HG02759 (cell line): ENCODE data around the gene TTYH2.
A peak's percentile ranks its signal among the peaks of the same experiment; 100 is the strongest.

ENCODE experiments used
- ATAC-seq: cut with Tn5 transposase; IDR thresholded peaks from one replicate; pipeline ENCODE4 v1.9.1; 2021; ENCODE audit warnings: mild to moderate bottlenecking, moderate library complexity; ENCODE audit not compliant: unreplicated experiment

Gene TTYH2

DNA sequence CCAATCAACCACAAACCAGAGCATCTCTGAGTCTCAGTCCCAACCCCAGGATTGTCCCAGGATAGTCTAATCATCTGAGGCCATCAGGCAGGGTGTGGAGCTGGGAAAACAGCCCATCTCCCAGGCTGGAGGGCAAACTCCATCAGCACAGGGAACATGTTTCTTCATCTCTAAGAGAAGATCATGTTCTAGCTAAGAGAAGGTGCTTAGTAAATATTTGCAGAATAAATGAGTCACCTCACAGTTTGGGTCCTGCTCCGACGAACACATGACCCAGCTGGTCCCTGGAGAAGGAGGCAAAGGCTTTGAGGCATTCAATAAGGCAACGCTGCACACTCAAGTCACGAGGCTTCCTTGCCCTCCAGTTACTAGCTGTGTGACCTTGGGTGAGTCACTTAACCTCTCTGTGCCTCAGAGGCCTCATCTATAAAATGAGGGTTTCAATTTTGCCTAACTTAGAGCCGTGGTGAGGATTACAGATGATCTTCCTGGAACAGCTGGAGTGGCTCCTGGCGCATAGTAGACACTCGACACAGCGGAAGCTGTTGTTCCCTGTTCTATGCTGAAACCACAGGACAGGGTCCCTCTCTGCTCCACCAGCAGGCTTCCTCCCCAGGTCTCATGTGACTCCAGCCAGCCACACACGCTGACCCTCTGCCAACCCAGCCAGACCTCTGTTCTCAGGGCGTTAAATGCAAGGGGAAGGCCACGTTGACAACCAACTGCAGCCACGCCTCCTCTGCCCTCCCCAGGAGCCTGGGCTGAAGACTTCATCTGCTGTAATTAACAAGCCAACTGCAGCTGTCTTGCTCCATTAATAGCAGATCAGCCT lies 20.2 kb upstream of the TTYH2 start:
- ATAC-seq: peak; percentile 54

DNA sequence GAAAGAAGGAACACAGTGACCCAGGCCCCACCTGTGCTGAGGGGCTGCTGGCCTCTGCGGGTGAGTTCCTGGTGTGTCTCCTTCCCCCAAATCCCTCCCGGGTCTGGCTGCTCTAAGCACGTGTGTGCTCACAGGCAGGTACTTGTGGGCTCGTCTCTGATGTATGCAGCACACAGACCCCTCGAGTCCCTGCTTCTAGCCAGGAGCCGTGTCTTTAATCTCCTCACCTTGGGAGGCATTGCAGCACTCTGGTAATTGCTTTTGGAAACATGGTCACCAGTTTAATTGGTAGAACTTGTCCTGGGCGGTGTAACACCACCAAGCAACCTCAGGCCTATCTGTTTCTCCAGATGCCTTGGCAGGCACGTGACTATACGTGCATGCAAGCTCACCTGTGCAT lies 18.7 kb upstream of the TTYH2 start:
- ATAC-seq: no peak

DNA sequence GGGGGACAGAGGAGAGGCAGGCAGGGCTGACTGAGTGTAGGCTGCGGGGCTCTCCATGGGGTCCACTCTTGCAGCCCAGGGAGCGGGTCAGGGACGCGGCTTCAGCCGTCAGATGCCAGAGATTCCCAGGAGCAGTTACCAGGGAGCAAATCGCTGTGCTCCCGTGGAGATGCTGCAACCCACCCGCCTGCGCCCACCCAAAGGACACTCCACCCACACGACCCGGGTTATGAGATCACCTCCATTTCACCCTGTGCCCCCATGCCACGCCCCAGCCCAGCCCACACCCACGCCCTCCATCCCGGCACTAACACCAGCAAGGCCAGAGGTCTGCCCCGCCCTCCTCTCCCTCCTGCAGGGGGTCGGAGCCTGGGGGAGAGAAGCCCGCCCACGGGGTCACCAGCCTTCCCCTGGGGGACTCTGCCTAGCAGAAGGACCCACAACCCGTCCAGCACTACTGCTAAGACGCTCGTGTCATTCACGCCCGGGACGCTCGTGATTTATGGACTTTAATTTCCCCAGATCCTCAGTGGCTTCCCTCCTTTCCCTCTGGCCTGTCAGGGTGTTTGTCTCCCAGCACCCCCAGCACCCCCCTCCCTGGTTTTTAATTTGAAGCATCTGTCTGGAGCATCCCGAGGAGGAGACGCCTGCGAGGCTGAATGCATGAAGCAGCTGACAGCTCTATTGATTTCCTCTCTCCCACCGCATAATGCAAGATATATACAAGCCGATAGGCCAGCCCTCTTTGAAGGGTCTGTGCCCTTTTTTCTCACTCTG lies 16.6 kb upstream of the TTYH2 start:
- no peak for ATAC-seq

DNA sequence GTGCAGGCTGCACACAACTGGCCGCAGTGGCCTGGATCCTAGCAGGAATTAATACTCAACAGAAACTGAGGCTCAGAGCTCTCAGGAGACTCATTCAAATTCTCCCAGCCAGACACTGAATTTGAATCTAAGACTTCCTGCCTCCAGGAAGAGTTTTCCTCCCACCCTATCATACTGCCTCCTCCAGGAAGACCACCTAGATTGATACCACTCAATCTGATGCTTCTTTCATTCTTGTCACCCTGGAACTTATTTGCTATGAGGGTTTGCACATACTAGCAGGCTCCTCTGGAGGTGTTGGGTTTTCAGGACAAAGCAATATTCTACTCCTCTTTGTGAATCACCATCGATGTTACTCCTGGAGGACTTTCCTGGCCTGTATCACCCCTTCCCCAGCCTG lies 15.6 kb upstream of the TTYH2 start:
- ATAC-seq: no peak

DNA sequence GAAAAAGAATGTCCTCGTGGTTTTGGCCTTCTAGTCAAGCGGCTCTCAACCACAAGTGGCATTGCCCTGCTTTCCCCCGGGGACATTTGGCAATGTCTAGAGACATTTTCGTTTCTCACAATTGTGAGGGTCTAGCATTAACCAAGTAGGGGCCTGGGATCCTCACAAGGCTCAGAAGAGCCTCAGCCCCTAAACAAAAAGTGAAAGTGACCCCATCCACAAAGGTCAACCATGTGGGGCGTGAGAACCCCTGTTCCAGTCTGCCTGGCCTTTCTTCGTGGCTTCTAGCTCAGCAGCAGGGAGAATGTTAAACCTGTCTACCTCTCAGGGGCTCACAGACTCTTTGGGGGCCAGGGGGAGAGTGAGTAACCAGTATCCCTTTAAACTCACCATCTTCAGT lies 14.7 kb upstream of the TTYH2 start:
- ATAC-seq: no peak

DNA sequence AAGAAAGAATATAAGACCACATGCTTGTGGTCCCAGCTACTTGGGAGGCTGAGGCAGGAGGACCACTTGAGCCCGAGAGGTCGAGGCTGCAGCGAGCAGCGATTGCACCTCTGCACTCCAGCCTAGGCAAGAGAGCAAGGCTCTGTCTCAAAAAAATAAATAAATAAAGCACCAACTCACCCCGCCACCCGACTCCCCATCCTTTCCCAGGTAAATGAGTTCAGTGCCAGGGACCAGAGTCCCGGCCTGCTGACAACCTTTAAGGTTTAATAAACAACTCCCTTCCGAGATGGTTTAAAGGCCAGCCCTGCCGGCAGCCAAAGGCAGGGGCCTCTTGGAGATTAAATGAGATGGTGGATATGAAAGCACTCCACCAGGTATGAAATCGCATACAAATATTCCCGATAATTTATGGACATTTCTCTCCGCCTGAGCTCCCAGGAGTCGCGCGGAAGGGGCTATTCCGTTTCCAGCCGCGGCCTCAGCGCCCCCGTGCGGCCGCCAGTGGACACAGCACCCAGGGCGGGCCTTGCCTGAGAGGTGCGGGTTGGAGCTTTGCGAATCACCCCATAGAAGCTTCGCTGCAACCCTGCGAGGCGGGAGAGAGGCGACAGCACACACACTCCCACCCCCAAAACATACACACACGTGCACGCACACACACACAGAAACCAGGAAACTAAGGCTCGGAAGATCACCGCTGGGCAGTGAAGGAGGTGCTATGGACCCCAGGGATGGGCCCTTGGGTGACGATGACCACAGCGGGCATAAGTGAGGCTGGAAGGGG lies 13.9 kb upstream of the TTYH2 start:
- ATAC-seq: peak; percentile 39

DNA sequence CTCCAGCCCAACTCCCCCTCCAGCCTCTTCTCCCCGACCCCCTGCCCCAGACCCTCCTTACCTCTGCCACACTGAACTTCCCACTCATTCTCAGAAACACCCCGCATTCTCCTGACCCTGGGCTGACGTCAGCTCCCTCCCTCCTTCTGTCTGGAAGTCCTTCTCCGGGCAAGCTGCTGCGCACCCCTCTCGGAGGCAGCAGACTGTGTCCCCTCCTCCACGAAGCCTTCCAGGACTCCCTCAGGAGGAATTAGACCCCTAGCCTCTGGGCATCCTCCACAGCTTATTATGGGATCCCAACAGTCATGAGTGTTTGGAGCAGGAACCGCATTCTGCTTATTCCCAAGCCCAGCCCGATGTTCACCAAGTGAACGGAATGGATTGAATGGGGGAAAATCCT lies 13.3 kb upstream of the TTYH2 start:
- no peak for ATAC-seq

DNA sequence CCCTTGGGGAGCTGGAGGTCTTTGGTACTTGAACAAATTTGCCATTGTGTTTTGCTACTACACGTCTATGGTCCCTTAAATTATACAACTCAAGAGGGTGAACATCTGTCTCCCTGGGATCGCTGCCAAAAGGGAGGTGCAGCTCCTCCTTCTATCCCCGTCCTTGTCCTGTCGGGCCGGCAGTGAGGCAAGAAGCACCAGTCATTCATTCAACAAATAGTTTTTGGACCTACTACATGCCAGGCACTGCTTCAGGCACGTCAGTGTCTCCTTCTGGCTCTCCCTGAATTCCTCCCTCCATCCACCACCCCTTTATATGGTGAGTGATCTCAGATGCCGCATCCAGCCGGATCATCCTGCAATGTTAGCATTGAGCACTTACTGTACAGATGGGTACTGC lies 12.1 kb upstream of the TTYH2 start:
- no peak for ATAC-seq

DNA sequence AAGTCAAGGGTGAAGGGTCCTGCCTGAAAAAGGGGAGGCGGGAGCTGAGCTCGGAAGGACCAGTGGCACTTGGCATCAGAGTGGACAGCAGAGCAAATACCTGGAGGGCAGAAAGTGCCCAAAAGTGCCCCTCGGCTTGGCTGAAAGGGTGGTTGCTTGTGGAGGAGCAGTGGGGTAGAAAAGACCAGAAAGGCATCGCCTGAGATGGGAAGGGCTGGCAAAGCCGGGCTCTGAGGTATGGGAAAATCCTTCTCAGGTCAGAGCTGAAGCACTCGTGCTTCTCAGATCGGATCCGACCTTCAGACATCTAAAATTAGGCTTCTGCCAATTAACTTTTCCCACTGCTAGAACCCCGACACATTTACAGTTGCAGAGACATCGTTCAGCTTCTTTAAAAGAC lies 11.4 kb upstream of the TTYH2 start:
- no peak for ATAC-seq

DNA sequence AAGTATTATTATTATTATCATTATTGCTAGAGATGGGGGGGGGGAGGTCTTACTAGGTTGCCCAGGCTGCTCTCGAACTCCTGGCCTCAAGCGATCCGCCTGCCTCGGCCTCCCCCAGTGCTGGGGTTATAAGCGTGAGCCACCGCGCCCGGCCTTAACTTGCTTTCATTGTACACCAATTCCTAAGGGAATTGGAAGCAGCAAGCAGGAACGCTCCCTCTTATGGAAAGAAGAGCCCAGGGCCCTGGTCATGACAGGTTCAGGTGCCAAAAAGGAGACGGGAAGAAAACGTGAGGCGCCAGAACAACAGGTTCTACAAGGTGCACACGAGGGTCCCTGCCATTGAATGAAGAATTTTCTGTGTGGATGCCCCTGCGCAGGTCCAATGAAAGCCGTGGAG lies 10.4 kb upstream of the TTYH2 start:
- no peak for ATAC-seq

DNA sequence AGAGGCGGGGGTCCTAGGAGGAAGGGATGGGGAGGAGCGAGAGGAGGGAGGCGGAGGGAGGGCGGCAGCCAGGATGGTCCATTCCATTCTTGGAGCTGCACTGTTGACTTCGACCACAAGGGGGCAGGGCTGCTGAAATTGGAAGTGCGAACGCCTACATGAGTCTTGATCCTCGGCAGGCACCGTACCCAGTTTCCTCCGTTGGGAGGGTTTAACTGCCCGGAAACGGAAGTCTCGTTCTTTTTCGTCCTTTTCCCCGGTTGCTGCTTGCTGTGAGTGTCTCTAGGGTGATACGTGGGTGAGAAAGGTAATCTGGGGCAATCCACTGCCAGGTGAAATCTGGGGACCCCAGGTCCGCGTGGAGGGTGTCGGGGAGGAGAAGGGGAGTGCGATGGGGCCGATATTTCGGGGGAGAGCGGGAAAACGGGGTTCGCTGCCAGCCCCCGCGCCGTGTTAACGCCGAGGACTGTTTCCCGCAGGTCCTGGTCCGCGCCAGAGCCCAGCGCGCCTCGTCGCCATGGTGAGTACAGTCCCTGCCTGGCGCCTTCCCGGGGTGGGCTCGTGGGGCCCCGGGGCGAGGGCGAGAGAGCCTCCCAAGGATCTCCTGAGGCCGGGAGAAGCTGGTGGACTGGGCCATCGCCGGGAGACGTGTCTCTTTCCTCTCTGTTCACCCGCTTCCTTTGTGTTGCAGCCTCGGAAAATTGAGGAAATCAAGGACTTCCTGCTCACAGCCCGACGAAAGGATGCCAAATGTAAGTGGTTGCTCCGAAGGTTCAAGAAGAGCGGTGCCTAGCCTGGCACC lies 9.7 kb upstream of the TTYH2 start, which contains the start of gene RPL38:
Gene RPL38, plus strand, starts transcription at position 240 of the 802 bp plus-strand sequence. Its CDS starts 278 bp downstream, at position 518.
- ATAC-seq: peak; percentile 79

DNA sequence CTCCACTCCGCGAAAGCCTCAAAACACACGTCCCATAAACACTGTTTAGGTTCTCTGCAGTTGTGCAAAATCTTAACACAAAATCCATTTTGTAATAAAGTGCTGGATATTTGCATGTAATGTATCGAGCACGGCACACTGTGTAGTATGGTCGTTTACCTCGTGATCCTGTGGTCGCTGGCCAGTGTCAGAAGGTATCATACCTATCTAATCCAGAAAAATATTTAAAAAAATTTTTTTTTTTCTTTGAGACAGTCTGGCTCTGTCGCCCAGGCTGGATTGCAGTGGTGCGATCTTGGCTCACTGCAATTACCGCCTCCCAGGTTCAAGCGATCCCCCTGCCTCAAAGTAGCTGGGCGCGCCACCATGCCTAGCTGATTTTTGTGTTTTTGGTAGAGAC lies 8.9 kb upstream of the TTYH2 start:
- ATAC-seq: no peak

DNA sequence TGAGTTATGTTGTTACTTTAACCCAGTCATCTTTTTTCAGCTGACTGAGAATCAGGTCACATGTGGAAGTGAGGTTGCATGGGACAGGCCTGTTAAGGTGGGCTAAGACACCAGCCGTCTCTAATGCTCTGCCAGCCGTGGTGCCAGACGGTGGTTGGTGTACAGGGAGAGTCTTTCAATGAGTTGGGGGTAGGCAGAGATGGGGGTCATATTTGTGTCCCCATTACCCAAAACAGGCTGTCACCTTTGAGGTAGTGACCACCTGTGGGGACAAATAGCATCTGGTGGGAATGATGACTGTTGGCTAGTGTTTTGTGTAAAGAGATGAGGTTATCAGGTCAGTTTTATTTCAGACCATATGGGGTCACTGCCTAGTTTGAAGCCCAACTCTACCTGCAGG lies 8.1 kb upstream of the TTYH2 start:
- no peak for ATAC-seq

DNA sequence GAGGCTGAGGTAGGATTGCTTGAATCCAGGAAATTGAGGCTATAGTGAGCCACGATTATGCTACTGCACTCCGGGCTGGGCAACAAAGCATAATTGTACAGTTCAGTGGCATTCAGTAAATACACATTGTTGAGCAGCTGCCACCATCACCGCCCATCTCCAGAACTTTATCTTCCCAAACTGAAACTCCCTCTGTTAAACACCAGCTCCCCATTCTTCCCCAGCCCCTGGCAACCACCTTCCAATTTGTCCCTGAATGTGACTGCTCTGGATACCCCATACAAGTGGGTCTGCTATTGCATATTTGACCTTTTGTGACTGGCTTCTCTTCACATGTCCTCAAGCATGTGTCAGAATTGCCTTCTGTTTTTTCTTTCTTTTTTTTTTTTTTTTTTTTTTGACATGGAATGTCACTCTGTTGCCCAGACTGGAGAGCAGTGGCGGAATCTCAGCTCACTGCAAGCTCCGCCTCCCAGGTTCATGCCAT lies 7.0 kb upstream of the TTYH2 start:
- ATAC-seq: no peak

DNA sequence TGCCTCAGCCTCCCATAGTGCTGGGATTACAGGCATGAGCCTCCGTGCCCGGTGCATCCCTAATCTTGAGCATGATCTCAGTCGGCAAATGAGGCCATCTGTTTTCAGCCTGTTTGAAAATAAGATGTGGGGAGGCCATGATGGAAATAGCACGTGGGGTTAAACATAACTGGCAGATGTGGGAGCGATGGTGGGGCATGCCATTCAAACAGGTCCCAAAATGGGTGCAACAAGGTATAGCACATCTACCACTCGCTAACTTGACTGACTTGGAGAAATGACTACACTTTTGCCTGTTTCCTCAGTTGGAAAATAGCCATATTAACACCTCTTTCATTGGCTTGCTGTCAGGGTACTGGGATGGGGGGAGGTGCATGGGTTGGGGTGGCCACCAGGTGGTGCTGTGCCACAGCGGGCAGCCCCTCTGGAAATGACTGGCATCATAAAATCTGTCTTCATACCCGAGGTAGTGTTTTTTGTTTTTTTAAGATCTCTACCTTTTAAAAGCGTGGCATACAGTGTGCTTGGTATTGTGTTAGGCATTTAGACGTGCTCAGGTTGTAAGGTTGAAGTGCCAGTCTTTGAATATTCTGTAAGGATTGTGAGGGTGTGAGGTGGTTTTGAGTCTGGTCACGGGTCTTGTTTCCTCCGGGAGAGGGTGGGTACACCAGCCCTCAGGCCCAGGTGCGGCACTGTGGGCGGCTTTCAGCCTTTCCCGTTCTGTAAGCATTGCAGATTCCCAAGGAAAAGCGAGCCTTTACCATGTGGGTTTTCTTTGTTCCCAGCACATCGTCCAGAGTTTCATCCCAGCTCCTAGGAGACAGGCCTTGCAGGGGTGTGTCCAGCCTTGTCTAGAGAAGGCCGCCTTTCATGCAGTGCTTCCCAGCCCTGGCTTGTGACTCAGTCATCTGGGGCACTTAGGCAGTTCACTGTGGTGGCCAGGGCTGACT lies 2.9 kb upstream of the TTYH2 start:
- no peak for ATAC-seq

DNA sequence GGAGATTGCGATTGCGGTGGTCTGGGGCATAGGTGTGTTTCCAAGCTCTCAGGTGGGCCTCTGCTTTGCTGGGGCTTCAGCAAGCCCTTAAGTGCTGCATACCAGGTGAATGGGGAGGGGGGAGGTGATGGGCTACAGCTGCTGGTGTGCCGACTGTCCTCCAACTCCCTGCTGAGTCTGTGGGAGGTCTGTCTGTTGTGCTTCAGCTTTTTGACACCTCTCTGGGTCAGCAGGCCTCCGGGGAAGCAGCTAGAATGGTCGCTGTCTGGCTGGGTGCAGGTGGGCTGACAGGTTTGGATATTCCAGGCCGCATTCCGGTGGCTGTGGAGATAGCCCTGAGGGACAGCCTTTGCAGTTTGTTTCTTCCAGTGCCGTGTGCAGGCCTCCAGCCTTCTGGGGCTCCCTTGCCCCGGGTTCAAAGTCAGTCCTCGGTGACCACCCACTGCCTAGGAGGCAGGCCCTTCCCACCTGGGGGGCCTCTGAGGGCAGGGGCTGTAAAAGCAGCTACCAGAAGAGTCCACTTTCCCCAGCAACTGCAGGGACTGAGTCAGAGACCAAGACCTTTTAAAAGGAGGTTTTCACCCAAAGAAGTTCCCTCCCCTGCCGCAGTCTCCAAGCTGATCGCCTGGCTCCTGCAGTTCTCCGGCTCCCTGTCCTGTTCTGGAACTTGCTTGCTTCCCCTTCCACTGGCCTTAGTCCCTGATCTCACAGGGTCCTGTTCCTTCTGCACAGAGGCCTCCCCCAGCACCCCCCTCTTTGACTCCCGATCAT lies 2.0 kb upstream of the TTYH2 start:
- no peak for ATAC-seq

DNA sequence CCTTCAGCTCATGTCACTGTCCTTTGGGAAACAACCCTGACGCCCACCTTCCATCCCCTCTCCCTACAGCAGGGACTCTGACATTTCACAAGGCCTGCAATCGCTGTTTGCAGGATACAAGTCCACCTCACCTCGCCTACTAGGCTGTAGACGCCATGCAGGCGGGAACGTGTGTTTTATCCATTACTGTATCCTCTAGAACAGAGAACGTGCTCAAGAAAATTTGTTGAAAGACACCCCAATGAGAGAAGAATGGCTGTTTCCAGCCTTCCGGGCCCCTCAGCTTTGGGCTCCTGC lies 1.5 kb upstream of the TTYH2 start:
- no peak for ATAC-seq

DNA sequence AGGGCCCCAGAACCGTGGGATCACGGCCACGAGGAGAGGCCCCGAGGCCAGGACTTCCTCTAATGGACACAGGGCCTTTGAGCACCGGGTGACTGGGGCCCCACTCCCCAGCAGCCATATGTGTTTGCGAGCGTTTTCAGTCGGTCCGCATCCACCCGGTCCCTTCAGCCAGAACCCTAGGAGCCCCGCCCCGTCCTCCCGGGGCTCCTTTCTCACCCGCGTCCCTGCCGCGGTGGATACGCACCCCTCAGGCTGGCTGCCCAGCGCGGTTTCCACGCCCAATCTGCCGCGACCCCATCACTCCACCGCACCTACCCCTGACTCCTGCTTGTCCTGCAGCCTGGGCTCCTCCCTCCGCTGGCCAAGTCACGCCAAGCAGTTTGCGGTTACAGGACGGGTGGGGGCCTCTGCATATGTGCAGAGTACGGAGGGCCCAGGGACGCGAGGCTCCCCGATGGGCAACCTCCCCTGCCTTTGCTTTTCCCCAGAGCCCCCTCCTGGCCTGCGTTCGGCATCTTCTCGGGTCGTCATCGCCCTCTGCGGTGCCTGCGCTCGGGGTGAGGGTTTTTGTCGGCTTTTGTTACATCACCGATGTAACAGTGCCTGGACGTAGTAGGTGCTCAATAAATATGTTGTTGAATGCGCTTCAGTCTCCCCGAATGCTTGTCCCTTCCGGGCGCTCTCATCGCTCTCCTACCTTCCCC lies 1.0 kb upstream of the TTYH2 start:
- ATAC-seq: peak; percentile 1
